HG03558 (cell line): Measurements from ENCODE around the gene SHMT2.

Experiments used
- ATAC-seq: cut with Tn5 transposase; IDR thresholded peaks from one replicate; pipeline ENCODE4 v1.9.1; 2021; ENCODE audit warnings: moderate number of reproducible peaks; ENCODE audit not compliant: unreplicated experiment; ENCODE audit errors: extremely low read depth

SHMT2 gene

DNA sequence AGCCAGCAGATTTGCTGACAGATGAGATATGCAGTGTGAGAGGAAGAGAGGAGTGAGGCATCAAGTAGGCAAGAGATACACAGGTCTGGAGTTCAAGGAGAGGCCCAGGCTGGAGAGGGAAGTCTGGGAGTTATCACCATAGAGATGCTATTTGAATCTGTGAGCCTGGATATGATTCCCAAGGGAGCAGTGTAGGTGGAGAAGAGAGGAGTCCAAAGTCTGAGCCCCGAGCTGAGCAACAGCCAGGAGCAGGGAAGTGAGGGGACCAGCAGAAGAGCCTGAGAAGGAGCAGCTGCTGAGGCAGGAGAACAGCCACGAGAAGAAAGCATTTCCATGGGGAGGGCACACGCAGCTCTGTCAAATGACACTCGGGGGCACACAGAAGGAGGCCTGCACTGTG lies 33.1 kb upstream of the SHMT2 start:
- no peak for ATAC-seq

DNA sequence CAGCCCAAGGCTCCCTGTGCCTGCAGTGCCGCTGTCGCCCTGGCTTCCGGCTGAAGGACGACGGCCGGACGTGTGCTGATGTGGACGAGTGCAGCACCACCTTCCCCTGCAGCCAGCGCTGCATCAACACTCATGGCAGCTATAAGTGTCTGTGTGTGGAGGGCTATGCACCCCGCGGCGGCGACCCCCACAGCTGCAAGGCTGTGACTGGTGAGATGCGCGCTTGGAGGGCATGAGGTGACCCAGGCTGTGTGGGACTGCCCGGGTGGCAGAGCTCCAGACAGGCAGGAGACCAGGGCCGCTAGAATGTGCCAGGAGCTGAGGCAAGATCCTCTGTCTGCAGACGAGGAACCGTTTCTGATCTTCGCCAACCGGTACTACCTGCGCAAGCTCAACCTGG lies 32.6 kb upstream of the SHMT2 start:
- no peak for ATAC-seq

DNA sequence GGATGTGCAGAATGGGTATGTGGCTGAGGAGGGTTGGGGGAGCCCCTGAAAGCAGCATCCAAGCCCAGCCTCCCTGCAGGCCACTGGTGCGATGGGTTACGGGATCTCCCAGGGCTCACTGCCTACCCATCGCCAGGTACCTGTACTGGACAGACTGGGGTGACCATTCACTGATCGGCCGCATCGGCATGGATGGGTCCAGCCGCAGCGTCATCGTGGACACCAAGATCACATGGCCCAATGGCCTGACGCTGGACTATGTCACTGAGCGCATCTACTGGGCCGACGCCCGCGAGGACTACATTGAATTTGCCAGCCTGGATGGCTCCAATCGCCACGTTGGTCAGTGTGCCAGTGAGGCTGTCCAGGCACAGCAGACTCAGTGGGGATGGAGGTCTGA lies 31.2 kb upstream of the SHMT2 start:
- ATAC-seq = no peak

DNA sequence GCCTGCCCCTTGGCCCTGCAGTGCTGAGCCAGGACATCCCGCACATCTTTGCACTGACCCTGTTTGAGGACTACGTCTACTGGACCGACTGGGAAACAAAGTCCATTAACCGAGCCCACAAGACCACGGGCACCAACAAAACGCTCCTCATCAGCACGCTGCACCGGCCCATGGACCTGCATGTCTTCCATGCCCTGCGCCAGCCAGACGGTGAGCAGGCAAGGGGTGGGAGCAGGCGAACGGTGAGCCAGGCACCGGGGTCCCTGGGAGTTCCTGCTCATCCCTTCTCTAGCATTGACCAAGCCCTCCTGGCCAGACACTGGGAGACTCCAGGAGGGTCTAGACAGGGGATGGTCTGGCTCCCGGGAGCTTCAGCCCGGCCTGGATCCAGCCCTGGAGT lies 30.3 kb upstream of the SHMT2 start:
- no peak for ATAC-seq

DNA sequence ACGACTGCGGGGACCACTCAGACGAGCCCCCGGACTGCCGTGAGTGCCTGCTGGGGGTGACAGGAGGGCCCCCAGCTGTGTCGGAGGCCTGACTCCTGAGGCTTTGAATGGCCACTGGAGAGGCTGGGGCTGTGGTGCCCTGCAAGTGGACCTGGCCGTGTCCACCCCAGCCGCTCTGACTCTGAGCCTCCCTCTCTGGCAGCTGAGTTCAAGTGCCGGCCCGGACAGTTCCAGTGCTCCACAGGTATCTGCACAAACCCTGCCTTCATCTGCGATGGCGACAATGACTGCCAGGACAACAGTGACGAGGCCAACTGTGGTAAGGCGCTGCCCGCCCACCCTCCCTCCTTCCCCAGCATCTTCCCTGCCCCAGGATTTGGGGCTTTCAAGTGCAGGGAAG lies 29.0 kb upstream of the SHMT2 start:
- ATAC-seq = no peak

DNA sequence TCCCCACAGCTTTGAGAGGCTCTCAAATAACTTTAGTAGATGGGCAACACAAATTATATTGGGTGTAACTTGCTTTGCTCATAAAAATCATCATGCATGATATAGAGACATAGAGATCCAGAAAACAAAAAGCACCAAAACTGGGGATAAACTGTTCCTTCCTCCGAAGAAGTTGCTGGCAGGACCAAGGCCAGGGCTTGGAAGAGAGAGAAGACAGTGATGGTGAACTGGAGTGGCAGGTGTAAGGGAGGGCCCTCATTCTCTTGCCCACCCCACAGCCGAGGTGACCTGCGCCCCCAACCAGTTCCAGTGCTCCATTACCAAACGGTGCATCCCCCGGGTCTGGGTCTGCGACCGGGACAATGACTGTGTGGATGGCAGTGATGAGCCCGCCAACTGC lies 28.3 kb upstream of the SHMT2 start:
- ATAC-seq = no peak

DNA sequence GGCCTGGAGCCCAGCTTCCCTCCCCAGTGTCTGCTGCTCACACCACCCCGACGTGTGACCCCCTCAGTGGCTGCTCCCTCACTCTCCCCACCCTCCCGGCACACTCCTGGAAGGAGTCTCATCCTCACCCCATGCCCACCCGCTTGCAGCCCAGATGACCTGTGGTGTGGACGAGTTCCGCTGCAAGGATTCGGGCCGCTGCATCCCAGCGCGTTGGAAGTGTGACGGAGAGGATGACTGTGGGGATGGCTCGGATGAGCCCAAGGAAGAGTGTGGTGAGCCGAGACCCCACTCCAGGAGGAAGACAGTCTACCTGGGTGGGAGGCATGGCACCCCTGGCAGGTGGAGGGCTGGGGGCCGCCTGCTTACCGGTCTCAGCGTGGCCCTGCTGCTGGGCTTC lies 27.9 kb upstream of the SHMT2 start:
- no peak for ATAC-seq

DNA sequence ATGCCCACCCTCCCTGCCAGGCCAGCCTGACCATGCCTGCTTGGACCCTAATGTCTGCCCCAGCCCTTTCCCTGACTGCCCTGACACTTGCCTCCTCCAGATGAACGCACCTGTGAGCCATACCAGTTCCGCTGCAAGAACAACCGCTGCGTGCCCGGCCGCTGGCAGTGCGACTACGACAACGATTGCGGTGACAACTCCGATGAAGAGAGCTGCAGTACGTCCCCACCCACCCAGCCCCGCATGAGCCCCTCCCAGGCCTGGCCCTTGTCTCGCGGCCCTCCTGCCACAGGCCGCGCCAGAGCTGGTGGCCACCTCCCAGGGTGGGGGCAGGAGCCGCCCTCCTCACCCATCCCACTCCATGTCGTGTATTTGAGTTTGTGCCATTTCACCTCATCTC lies 27.2 kb upstream of the SHMT2 start:
- no peak for ATAC-seq

DNA sequence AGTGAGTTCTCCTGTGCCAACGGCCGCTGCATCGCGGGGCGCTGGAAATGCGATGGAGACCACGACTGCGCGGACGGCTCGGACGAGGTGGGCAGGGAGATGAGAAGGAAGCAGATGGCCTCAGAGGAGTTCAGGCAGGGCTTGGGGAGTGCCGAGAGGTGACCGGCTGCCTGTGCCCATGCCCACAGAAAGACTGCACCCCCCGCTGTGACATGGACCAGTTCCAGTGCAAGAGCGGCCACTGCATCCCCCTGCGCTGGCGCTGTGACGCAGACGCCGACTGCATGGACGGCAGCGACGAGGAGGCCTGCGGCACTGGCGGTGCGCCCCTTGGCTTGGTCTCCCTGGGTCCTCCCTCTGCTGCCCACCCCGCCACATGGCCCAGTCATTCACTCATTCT lies 26.3 kb upstream of the SHMT2 start:
- ATAC-seq = no peak

DNA sequence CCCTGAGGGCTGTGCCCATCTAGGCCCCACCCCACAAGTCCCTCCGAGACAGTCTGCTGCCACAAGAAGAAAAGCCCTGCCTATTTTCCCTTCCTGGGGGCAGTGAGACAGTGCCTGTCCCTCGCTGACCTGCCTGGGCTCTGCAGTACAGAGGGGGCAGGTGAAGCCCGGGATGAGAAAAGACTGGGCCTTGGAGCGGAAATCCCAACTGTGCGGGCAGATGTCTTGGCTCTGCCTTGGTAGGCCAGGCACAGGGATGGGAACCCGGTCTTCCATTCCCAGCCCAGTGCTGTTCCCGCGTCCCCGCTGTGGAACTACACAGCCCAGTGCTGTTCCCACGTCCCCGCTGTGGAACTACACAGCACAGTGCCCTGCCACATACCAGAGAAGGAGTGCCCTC lies 25.7 kb upstream of the SHMT2 start:
- no peak for ATAC-seq

DNA sequence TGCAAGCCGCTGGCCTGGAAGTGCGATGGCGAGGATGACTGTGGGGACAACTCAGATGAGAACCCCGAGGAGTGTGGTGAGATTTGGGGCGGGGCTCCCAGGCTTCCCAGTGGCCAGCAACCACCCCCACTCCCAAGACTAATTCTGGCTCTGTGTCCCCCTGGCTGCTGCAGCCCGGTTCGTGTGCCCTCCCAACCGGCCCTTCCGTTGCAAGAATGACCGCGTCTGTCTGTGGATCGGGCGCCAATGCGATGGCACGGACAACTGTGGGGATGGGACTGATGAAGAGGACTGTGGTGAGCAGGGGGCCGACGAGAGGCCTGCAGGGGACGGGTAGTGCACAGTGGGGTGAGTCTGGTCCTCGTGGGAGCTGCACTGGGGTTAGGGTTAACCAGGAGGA lies 25.1 kb upstream of the SHMT2 start:
- ATAC-seq = no peak

DNA sequence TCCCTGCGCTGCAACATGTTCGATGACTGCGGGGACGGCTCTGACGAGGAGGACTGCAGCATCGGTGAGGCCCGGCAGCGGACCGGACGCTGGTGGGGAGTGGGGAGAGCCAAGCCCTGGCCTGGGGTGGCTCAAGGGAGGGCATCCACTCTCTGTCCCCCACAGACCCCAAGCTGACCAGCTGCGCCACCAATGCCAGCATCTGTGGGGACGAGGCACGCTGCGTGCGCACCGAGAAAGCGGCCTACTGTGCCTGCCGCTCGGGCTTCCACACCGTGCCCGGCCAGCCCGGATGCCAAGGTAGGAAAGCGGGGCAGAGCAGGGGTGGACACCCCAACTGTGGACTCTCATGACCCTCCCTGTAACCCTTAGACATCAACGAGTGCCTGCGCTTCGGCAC lies 24.3 kb upstream of the SHMT2 start:
- no peak for ATAC-seq

DNA sequence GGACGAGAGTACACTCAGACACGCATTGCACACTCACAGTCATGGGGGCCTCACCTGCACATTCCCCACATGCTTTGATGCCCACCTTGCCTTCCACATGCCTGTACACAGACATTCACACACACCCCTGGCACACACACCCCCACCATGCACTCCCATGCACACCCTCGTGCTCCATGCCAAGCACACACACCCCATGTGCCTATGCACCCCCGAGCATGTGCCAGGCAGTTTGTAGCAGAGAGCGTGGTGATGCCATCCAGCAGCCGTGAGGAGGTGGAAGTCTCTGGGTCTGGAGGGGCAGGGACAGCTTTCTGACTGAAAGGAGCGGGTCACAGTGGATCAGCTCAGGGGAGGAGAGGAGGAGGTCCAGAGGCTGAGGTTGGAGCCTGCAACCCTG lies 23.6 kb upstream of the SHMT2 start:
- ATAC-seq = no peak

DNA sequence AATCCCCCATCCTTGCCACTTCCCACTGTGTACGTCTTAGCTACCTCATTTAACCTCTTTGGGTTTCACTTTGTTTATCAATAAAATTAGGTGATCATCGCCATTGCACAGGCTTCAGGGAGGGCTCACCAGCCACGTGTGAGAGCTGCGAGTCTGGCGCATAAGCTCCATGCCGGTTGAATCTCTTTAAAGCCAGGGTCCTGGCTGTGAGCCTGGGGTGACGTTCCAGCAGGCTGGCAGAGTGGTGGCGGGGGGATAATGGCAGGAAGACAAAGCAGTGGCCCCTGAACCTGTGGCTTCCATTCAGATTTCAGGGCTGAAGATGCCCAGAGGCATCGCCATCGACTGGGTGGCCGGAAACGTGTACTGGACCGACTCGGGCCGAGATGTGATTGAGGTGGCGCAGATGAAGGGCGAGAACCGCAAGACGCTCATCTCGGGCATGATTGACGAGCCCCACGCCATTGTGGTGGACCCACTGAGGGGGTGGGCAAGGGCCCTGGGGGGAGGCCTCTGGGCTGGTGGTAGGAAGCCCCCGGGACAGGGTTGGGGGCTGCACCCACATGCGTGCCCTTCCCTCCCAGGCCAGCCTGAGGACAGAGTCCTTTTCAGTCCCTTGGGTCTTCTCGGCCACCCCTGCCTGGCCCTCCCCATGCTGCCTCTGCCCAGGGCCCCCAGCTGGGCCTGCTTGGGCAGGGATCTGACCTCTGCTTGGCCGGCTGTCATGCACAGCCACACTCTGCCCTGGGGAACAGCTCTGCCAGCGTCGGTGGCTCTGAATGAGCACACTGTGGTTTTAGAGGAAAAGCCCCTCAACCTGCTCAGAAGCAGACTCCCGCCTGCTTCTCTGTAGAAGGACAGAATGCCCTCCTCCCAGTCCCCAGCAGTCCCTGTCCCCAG lies 21.5 kb upstream of the SHMT2 start:
- ATAC-seq = no peak

DNA sequence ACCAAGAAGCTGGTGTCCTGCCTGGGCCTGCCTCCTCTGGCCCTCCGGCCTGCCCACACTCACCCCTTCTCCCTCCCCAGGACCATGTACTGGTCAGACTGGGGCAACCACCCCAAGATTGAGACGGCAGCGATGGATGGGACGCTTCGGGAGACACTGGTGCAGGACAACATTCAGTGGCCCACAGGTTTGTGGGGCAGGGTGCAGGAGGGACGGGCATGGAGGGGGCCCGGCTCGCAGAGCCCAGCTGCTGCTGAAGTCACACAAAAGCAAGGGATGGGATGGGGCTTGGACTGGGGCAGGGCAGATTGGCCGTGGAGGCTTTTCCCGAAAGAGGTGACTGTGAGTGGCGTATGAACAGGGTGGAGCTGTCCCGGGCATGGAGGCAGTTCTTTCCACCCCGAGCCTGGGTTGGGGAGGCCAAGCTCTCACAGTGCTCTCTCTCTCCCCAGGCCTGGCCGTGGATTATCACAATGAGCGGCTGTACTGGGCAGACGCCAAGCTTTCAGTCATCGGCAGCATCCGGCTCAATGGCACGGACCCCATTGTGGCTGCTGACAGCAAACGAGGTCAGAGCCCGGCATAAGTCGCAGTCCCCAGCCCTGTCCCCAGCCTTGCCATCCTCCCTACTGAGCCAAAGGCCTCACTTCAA lies 20.8 kb upstream of the SHMT2 start:
- no peak for ATAC-seq

DNA sequence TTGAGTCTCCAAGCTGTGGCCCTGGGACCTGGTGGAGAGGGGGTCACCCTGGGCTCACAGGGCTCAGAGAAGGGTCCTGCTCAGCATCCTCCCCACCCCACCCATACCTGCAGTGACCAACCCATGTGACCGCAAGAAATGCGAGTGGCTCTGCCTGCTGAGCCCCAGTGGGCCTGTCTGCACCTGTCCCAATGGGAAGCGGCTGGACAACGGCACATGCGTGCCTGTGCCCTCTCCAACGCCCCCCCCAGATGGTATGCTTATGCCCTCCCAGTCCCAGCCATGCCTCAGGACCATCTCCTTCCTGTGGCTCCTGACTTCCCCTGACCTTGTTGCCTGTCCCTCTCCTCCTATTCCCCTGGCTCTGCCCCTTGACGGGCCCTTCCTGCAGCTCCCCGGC lies 19.6 kb upstream of the SHMT2 start:
- ATAC-seq = no peak

DNA sequence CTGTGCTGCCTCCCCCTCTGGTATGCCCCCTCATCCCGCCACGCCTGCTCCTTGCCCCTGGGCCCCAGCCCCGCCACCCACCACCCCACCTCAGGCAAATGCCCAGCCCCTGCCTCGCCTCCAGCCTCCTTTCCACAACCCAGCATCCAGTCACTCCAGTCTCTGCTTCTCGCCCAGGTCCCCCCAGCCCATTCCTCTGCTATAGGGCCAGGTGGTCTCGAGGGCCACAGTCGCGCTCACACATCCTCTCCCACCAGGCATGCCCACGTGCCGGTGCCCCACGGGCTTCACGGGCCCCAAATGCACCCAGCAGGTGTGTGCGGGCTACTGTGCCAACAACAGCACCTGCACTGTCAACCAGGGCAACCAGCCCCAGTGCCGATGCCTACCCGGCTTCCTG lies 19.1 kb upstream of the SHMT2 start:
- no peak for ATAC-seq

DNA sequence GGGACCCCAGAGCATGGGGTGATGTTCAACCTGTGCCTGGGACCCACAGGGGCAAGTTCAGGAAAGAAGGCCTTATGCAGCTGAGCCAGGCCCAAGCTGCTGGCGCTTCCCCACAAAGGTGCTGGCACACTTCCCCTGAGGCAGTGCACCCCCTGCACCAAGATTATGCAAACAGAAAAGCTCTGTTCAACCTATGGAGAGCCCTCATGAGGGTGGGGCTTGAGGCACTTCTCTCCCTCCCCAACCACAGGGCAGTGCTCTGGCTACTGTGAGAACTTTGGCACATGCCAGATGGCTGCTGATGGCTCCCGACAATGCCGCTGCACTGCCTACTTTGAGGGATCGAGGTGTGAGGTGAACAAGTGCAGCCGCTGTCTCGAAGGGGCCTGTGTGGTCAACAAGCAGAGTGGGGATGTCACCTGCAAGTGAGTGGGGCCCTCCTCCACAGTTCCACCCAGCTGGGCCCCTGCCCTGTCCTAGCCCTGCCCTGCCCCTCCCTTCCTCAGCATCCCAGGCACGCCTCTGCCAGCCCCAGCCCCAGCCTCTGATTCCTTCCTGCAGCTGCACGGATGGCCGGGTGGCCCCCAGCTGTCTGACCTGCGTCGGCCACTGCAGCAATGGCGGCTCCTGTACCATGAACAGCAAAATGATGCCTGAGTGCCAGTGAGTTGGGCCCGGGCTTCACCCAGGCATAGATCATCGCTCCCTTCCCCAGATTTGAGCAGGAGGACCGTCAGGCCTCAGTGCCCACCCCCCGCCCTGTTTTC lies 18.4 kb upstream of the SHMT2 start:
- ATAC-seq = no peak

DNA sequence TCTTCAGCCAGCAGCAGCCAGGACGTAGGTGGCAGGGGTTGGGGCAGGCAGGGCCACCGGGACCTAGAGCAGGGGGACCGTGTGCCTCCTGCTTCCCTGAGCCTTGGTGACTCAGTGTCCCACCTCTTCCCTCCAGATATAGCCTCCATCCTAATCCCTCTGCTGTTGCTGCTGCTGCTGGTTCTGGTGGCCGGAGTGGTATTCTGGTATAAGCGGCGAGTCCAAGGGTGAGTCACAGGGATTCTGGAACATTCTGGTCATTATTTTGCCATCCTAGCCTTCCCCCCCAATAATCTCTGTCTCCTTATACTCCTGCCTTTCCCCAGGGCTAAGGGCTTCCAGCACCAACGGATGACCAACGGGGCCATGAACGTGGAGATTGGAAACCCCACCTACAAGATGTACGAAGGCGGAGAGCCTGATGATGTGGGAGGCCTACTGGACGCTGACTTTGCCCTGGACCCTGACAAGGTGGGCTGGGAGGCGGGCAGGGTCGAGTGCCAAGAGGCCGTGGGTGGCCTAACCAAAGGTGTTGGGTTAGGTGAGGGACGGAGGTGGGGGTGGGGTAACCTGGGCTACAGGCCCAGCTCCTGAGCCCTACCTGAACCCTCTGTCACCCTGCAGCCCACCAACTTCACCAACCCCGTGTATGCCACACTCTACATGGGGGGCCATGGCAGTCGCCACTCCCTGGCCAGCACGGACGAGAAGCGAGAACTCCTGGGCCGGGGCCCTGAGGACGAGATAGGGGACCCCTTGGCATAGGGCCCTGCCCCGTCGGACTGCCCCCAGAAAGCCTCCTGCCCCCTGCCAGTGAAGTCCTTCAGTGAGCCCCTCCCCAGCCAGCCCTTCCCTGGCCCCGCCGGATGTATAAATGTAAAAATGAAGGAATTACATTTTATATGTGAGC lies 17.5 kb upstream of the SHMT2 start:
- ATAC-seq = no peak

DNA sequence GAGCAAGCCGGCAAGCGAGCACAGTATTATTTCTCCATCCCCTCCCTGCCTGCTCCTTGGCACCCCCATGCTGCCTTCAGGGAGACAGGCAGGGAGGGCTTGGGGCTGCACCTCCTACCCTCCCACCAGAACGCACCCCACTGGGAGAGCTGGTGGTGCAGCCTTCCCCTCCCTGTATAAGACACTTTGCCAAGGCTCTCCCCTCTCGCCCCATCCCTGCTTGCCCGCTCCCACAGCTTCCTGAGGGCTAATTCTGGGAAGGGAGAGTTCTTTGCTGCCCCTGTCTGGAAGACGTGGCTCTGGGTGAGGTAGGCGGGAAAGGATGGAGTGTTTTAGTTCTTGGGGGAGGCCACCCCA lies 16.8 kb upstream of the SHMT2 start:
- ATAC-seq = no peak
